GM15510 (cell line): ENCODE data around the gene CSTPP1.
A peak's percentile ranks its signal among the peaks of the same experiment; 100 is the strongest.

Source experiments
- POLR2A ChIP-seq: IDR thresholded peaks from 3 replicates; pipeline ENCODE4 v1.6.1; 2011; ENCODE audit warnings: borderline replicate concordance; ENCODE audit not compliant: insufficient read length; ENCODE audit errors: extremely low read depth

Gene CSTPP1, protein sequence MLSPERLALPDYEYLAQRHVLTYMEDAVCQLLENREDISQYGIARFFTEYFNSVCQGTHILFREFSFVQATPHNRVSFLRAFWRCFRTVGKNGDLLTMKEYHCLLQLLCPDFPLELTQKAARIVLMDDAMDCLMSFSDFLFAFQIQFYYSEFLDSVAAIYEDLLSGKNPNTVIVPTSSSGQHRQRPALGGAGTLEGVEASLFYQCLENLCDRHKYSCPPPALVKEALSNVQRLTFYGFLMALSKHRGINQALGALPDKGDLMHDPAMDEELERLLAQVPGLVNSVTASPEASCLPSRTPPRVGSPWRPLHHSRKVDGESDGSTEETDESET

DNA sequence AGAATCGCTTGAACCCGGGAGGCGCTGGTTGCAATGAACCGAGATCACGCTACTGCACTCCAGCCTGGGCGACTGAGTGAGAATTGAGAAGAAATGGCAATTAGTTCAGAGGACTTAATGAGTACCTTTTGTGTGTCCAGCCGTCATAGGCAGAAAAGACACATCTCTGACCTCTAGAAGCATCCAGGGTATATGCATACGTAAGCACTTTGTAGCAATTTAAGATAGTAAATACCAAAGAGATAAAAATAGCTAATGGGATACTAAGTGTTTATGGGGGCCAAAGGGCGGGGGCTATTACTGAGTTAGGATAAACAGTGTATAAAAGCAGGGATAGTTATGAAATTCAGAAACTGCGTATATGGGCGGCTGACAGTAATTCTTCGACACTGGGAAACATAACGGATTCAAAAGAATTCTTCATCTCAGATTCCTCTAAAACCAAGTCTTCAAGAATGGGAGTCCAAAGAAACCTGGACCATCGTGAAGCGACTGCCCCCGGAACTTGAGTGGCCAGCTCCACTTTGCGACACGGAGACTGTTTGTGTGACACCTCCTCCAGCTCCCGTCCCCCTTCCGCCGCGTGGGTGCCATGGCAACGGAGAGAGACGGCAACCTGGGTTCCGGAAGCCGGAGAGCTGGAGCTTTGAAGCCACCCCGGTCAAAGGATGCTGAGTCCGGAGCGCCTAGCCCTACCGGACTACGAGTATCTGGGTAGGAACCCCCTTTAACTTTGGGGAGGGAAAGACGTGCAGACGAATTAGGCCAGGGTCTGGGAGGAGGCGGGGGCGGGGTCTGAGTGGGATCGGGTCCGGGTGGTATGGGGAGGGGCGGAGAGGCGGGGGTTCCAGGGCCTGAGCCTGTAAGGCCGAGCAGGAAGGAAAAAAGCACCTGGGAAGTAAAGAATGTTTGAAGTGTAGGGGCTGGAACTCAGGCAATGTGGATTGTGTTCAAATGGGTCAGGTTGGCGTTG is at the start of gene CSTPP1:
Gene CSTPP1, plus strand, starts transcription at position 624 of the 973 bp plus-strand sequence. Its CDS starts 45 bp downstream, at position 669.
- TF ChIP-seq POLR2A, result peak; percentile 45

DNA sequence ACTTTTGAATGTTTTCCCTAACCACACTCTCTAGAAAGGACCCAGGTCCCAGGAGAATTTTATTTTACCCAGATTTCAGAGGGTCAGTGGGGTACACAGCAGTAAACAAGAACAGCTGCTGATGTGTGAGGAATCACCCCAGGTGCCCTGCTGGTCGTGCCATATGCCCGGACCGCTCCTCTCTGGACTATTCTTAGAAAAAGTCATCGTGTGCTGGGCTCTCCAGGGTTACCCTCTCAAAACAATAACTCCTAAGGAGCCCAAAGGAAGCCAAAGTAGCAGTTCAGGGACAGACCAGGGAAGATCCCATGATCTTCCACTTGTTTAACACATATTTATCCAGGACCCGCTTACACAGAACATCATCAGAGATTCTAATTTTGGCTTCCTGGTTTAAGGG is 47.9 kb upstream of the CSTPP1 start:
- TF ChIP-seq POLR2A, result no peak

DNA sequence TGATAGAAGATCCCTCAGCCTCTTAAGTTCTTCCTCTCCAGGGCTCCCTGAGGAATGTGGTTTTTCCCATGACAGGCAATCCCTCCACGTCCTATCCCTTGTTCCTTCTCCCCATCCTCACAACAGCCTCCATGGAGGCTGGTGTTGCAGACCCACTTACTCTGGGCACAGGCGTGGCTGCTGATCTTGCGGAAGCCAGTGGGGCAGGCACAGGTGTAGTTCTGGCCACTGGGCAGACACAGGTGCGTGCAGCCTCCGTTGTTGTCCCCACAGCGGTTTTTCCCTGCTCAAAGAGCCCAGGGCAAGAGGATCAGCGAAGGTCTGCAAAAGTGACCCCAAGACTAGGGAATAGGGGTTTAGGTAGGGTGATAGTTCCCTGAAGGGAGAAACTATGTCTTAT is 47.3 kb upstream of the CSTPP1 start:
- TF ChIP-seq POLR2A, result no peak

DNA sequence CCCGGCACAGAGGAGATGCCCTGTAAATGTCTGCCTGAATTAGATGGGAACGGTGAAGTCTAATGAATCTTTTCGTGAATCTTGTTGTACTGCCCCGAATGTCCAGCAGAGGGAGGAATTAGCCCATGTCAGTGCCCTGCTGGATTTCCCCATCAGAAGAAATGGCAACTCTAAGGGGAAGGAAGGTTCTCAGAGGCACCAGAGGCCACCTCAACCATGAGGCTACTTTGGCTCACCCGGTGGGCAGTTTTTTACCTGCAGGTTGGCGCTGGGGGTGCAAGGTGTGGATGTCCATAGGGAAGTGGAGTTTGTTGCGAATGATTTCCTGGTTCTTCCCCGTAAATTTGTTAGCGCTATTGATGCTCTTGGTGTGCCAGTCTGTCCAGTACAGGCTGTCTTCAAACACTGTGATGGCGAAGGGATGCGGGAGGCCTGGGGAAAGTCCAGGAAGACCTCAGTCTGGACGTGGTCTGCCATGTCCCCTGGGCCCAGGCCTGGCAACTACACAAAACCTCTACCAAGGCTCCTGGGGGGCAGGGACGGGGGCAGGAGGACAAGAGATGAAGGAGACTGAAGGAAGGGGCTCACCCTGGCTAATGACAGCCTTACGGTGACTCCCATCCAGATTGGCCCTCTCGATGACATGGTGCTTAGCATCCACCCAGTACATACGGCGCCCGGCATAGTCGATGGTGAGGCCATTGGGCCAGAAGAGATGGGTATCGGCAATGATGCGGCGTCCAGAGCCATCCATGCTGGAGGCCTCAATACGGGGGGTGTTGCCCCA is 46.7 kb upstream of the CSTPP1 start:
- no peak for TF ChIP-seq POLR2A

DNA sequence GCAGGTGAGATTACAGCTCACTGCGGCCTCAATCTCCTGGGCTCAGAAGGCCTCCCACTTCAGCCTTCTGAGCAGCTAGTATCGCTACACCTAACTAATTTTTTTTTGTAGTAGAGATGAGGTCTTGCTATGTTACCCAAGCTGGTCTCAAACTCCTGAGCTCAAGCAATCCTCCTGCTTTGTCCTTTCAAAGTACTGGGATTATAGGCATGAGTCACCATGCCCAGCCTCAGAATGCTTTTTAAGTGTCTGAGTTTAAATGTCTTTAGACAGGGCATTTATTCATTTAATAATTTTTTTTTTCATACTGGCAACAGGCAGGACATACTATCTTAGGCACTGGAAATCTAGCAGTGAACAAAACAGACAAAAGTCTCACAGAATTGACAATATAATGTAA is 45.9 kb upstream of the CSTPP1 start:
- no peak for TF ChIP-seq POLR2A

DNA sequence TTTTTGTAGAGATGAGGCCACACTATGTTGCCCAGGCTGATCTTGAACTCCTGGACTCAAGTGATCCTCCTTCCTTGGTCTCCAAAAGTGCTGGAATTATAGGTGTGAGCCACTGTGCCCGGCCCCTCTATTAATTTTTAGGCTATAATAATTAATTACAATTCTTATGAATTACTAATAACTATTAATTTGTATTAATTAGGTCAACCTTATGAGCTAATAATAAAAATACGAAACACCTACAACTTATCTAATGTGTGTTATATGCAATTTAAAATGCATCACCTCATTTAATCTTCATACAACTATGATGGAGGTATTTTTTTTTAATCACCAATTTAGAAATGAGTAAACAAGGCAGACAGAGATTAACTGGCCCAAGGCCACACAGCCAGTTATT is 44.5 kb upstream of the CSTPP1 start:
- no peak for TF ChIP-seq POLR2A

DNA sequence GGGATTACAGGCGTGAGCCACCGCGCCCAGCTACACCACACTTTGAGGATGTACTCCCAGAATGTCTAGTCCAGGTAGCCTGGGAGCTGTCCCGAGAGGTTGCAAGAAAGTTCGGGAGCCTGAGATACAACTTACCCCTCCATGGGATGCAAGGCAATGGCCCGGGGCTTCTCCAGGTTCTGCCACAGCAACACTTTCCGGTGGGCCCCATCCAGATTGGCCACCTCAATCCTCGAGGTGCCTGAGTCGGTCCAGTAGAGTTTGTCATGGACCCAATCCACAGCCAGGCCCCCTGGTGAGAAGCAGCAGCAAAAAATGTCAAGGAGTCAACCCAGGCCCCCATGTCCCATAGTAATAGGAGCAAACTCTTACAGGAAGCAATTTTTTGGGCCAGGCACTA is 43.7 kb upstream of the CSTPP1 start:
- no peak for TF ChIP-seq POLR2A

DNA sequence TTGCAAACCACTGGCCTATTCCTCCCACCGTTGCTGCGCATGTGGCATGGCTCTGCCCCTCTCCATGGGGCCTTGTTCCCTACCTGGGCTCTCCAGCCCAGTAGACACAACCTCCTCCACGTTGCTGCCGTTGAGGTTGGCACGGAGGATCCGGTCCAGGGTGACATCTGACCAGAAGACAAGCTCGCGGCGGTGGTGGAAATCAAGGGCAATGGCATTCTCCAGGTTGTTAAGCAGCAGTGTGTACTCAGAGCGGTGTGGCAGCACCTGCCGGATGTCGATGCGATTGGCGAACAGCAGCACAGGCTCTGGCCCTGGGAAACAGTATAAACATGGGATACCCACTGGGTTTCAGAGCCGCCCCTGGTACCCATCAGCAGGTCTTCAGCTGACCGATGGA is 42.1 kb upstream of the CSTPP1 start:
- TF ChIP-seq POLR2A, result no peak

DNA sequence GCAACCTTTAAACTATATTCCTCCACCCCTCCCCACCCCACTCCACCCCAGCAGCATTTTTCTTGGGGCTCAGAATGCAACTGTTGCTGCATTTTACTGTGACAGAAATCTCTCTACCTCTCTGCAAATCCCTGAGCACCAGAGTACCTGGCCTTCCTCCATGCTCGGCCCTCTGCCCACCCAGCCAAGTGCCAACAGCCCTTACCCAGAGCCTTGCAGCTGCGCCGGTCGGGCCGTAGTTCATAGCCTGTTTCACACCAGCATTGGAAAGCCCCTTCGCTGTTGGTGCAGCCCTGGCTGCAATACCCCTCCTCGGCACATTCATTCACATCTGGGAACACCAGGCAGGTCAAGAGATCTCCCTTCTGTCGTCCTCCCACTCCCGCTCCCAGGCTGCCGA is 41.6 kb upstream of the CSTPP1 start:
- no peak for TF ChIP-seq POLR2A

DNA sequence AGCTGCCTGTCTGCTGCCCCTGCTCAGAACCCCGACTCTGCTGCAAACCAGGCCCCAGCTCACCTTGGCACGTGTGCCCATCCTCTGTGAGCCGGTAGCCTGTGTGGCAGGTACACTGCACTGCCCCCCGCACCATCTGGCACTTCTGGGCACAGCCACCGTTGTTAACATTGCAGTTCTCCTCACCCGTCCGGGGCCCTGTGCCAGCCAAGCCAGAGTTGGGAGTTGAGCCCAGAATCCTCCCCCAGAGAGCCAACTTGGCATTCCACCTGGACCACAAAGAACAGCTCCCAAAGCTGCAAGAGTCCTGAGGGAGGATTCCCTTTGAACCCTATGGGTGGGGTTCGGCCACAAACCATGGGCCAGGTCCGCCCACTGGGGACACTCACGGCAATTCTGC is 40.7 kb upstream of the CSTPP1 start:
- TF ChIP-seq POLR2A, result no peak

DNA sequence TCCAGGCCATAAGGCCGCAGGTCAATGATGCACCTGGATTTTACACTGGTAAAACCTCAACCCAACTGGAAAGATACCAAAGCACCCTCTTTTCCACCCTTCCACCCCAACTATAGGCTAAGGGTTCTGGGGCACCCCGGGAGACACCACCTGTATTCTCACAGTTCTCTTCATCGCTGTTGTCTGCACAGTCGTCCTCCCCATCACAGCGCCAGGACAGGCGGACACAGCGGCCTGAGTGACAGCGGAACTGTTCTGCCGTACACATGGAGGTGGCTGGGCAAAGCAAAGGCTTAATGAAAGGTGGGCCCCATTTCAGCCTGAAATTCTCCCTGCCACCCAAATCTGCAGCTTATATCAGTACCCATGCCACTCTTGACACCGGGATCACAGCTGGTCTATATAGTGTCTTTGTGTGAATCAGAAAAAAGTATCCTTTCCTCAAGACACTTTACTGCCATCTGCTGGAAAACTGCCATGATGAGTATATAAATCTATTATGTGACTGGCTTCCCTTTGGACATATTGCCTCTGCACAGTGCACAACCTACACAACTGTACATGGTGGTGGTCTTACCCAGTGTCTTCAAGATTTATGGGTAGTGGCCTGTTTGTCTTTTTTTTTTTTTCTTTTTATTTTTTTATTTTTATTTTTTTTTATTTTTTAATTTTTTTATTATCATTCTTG is 39.7 kb upstream of the CSTPP1 start:
- no peak for TF ChIP-seq POLR2A

DNA sequence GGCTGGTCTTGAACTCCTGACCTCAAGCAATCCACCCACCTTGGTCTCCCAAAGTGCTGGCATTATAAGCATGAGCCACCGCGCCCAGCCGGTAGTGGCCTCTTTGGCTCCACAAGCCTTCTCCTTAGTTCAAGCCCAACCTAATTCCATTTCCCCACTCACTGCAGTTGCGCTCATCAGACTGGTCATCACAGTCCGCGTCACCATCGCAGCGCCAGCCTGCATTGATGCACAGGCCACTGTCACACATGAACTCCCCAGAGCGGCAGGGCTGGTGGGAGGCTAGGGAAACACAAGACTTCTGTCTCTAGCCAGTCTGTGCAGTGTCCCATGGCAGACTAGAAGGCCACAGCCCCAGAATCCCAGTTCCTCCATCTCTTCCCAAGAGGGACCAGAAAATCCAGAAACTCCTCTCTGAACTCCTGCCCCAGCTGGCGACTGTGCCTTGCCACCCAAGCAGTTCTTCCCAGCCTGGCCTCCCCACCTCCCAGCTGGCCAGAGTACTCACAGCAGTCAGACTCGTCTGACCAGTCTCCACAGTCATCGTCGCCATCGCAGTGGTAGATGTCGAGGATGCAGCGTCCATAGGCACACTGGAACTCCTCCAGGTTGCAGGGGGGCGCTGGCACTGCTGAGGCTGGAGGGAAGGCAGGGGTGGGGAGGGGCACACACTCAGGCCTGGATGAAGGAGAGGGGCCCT is 38.0 kb upstream of the CSTPP1 start:
- TF ChIP-seq POLR2A, result no peak

DNA sequence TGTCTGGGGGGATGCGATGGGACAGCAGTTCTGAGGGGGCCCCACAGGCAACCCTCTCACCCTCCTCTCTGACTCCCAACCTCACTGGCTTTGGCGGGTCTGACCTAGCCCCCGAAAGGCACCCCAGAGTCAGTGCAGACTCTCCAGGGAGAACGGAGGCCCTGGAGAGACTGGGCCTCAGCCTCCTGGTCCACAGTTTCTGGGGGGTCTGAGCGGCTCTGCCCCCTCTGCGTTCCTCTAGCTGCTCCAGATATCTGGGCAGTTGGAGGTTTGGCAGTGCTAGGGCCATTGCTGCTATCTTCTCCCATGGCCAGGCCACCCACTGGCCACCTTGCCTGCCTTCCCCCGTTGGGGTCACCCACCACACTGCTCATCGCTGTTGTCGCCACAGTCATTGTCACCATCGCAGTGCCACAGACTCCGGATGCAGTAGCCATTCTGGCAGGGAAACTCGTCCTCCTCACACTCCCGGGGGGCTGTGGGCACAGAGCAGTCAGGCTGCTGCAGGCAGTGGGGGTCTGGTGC is 37.0 kb upstream of the CSTPP1 start:
- no peak for TF ChIP-seq POLR2A
